ENCODE measurements around the gene HOXA11.

- TF ChIP-seq CTCF (conservative IDR thresholded peaks at IDR 0.05; ENCODE audit: low read length) (peak; percentile 94), EZH2phosphoT487 (IDR thresholded peaks at IDR 0.05; ENCODE audit: borderline replicate concordance, low read depth, low read length) (no peak)
Observed at GRCh38 chr7:27160546-27161213, 24.4 kb downstream of the HOXA11 start.

Data from OCI-LY7 (cell line).